ENCODE results near the gene NPRL2.
A peak's percentile ranks its signal among the peaks of the same experiment; 100 is the strongest.

NPRL2 gene

GRCh38 chr3:50373146-50374051 is 22.8 kb upstream of the NPRL2 start:
- DNase-seq (ENCODE audit: low read depth): no peak
- TF ChIP-seq CTCF (IDR thresholded peaks at IDR 0.05; ENCODE audit: control insufficient read depth, extremely low read depth, insufficient read depth): no peak
- no peak overlapping the region for H3K4me3 ChIP-seq (ENCODE audit: low read depth, low read length)

- H3K4me3 ChIP-seq (ENCODE audit: low read depth, low read length): no peak overlapping the region
- no peak for DNase-seq (ENCODE audit: low read depth)
- TF ChIP-seq CTCF (IDR thresholded peaks at IDR 0.05; ENCODE audit: control insufficient read depth, extremely low read depth, insufficient read depth): no peak
These were observed 21.8 kb upstream of the NPRL2 start for GRCh38 chr3:50372349-50372748.

- DNase-seq (ENCODE audit: low read depth): no peak
- H3K4me3 ChIP-seq (ENCODE audit: low read depth, low read length): no peak overlapping the region
- no peak for TF ChIP-seq CTCF (IDR thresholded peaks at IDR 0.05; ENCODE audit: control insufficient read depth, extremely low read depth, insufficient read depth)
These were observed 20.6 kb upstream of the NPRL2 start for GRCh38 chr3:50371133-50371685.

GRCh38 chr3:50370594-50370993 is 20.0 kb upstream of the NPRL2 start:
- DNase-seq (ENCODE audit: low read depth): no peak

GRCh38 chr3:50369012-50369670 is 18.6 kb upstream of the NPRL2 start:
- TF ChIP-seq CTCF (IDR thresholded peaks at IDR 0.05; ENCODE audit: control insufficient read depth, extremely low read depth, insufficient read depth): no peak
- no peak for DNase-seq (ENCODE audit: low read depth)
- no peak overlapping the region for H3K4me3 ChIP-seq (ENCODE audit: low read depth, low read length)

More at GRCh38 chr3:50370594-50370993, 20.0 kb upstream of the NPRL2 start:
- H3K4me3 ChIP-seq (ENCODE audit: low read depth, low read length): no peak overlapping the region
- TF ChIP-seq CTCF (IDR thresholded peaks at IDR 0.05; ENCODE audit: control insufficient read depth, extremely low read depth, insufficient read depth): peak; percentile 34; the same call in 1 of the 2 replicates

GRCh38 chr3:50365842-50366220 is 15.3 kb upstream of the NPRL2 start:
- no peak for DNase-seq (ENCODE audit: low read depth)
- no peak for TF ChIP-seq CTCF (IDR thresholded peaks at IDR 0.05; ENCODE audit: control insufficient read depth, extremely low read depth, insufficient read depth)
- peak overlapping the region; percentile 69 for H3K4me3 ChIP-seq (ENCODE audit: low read depth, low read length)
